MM.1S (cell line): Measurements from ENCODE around the gene TLCD3B.

ENCODE experiments used
- CTCF ChIP-seq: fragments of 300-600 bp; sonication (generic); IDR thresholded peaks from 2 replicates; pipeline ENCODE4 v1.5.1; 2016; ENCODE audit warnings: antibody characterized with exemption, low read length, mixed read lengths
- EZH2 ChIP-seq: fragments of 300-600 bp; sonication (generic); optimal IDR thresholded peaks from 2 replicates; pipeline ENCODE3; 2017; ENCODE audit warnings: low read depth, mild to moderate bottlenecking, antibody characterized with exemption, low read length, mixed read lengths
- EZH2phosphoT487 ChIP-seq: fragments of 300-600 bp; sonication (generic); IDR thresholded peaks from 2 replicates; pipeline ENCODE4 v1.6.1; 2018; ENCODE audit warnings: antibody characterized with exemption, low read length

- TF ChIP-seq EZH2 (no peak), CTCF (no peak), EZH2phosphoT487 (no peak)
Measured at GRCh38 chr16:29989111-29989858, 41.8 kb downstream of the TLCD3B start.
